CD4-positive, alpha-beta memory T cell (primary cell): ENCODE measurements around the gene TMEM131. TPM values are rescaled to one million over a fixed set of nuclear protein-coding genes. Genes with fewer than 3 reads are reported as not detected.
A peak's percentile ranks its signal among the peaks of the same experiment; 100 is the strongest.

Experiments
- CTCF ChIA-PET: fragments of 350-600 bp; sonication (Branson Sonifier 250); formaldehyde crosslinking; loops from one replicate; lab custom pipeline; 2021; ENCODE audit warnings: inconsistent platforms; ENCODE audit not compliant: partially characterized antibody; lab: Charles Lee
- POLR2A ChIA-PET: fragments of 350-600 bp; sonication (Branson Sonifier 250); formaldehyde crosslinking; loops from one replicate; lab custom pipeline; 2021; ENCODE audit not compliant: partially characterized antibody; lab: Charles Lee
- DNase-seq, 5 donors: peaks; one replicate each; pipeline versions ENCODE4 v3.0.0 to v3.0.0-alpha.2; 2020 to 2022; ENCODE audit warnings: mixed read lengths in 1 of 5
- H3K27ac ChIP-seq: one replicate; pipeline ENCODE4 v1.7.0; 2013; ENCODE audit warnings: low read depth, low read length
- H3K27me3 ChIP-seq: 2 replicates; pipeline ENCODE4 v1.7.0; 2013; ENCODE audit warnings: mild to moderate bottlenecking, low read length, moderate library complexity; ENCODE audit not compliant: insufficient read depth
- H3K36me3 ChIP-seq: 2 replicates; pipeline ENCODE4 v1.7.0; 2013; ENCODE audit warnings: mild to moderate bottlenecking, low read length, moderate library complexity; ENCODE audit not compliant: insufficient read depth
- H3K4me1 ChIP-seq: 2 replicates; pipeline ENCODE4 v1.7.0; 2013; ENCODE audit warnings: mild to moderate bottlenecking, low read length, moderate library complexity; ENCODE audit not compliant: insufficient read depth
- H3K4me3 ChIP-seq, 2 donors: one replicate each; pipeline ENCODE4 v1.7.0; 2013; ENCODE audit warnings: low read length in 2 of 2, mild to moderate bottlenecking in 1 of 2
- H3K9me3 ChIP-seq, 2 donors: one replicate each; pipeline ENCODE4 v1.7.0; 2013; ENCODE audit warnings: low read length in 2 of 2, control low read depth in 1 of 2; ENCODE audit not compliant: control insufficient read depth in 1 of 2
- H3K27ac Mint-ChIP-seq, 7 donors: one replicate each; pipeline ENCODE4 v1.8.0; 2020 to 2021; ENCODE audit warnings: mixed read lengths in 7 of 7, mild to moderate bottlenecking in 6 of 7, inconsistent platforms in 3 of 7, moderate library complexity in 3 of 7
- H3K27me3 Mint-ChIP-seq, 2 donors: one replicate each; pipeline ENCODE4 v1.8.0; 2020 to 2021; ENCODE audit warnings: mixed read lengths in 2 of 2
- H3K36me3 Mint-ChIP-seq, 2 donors: one replicate each; pipeline ENCODE4 v1.8.0; 2020 to 2021; ENCODE audit warnings: mixed read lengths in 2 of 2, inconsistent platforms in 1 of 2, mild to moderate bottlenecking in 1 of 2
- H3K4me1 Mint-ChIP-seq, 4 donors: one replicate each; pipeline ENCODE4 v1.8.0; 2020 to 2021; ENCODE audit warnings: mixed read lengths in 4 of 4, mild to moderate bottlenecking in 1 of 4
- H3K4me3 Mint-ChIP-seq, 8 donors: one replicate each; pipeline ENCODE4 v1.8.0; 2020 to 2021; ENCODE audit warnings: mixed read lengths in 8 of 8, mild to moderate bottlenecking in 7 of 8, moderate library complexity in 6 of 8, inconsistent platforms in 3 of 8
- H3K9me3 Mint-ChIP-seq, 8 donors: one replicate each; pipeline ENCODE4 v1.8.0; 2020 to 2021; ENCODE audit warnings: mixed read lengths in 8 of 8, mild to moderate bottlenecking in 5 of 8, inconsistent platforms in 3 of 8, moderate library complexity in 1 of 8
- intact Hi-C: fragments of 100-400 bp; cut with micrococcal nuclease; formaldehyde crosslinking; loops from one replicate; pipeline ENCODE4 v1.15.1; 2023
- polyA plus RNA-seq, 2 donors: library from polyadenylated mRNA; unstranded; fragments of 300-500 nt; fragmentation: Illumina TruSeq; gene quantifications; one replicate each; pipeline ENCODE4 v1.2.3, GENCODE V29; 2021
- total RNA-seq, 2 experiments: library from RNA; stranded (reverse); gene quantifications; one replicate each; pipeline ENCODE4 v1.2.3, GENCODE V29; 2021

TMEM131 gene
- total and polyA plus RNA-seq, 4 experiments from 2014 or later: 6.3 to 47.6 (median 31.4) TPM

GRCh38 chr2:97741686-97742085 lies 254.1 kb downstream of the TMEM131 start:
- peaks cover 35% of the 10 kb centered on the region for H3K36me3 ChIP-seq
- peak overlapping the region in 7 of 8 donors; percentile 11 to 79 (median 51) for H3K4me3 Mint-ChIP-seq
- peak overlapping the region; percentile 48 for H3K27ac ChIP-seq
- H3K9me3 Mint-ChIP-seq: peaks cover 0 to 2% (median 0%) of the 10 kb centered on the region in 8 donors
- peak overlapping the region; percentile 25 to 93 (median 88) for H3K27ac Mint-ChIP-seq
- peaks cover 30 to 45% of the 10 kb centered on the region in 2 donors for H3K36me3 Mint-ChIP-seq
- no peak overlapping the region for H3K4me3 ChIP-seq
- no peaks in the 10 kb centered on the region for H3K27me3 ChIP-seq
- H3K4me1 Mint-ChIP-seq: peaks cover 48 to 80% (median 64%) of the 10 kb centered on the region in 4 donors
- no peak for DNase-seq
- H3K9me3 ChIP-seq: no peaks in the 10 kb centered on the region
- ChIA-PET CTCF (interaction anchor here (1.1 to 10.0 kb wide), 14 partner anchors 9 to 447 kb away, joined by 4 to 166 read pairs (median 6); partner anchors contain the start of gene ZAP70), POLR2A (interaction anchor here (0.8 to 14.2 kb wide), 12 partner anchors 8 to 78 kb away, joined by 3 to 284 read pairs (median 6); partner anchors contain the start of genes ACTR1B and ZAP70)
- peaks cover 65% of the 10 kb centered on the region for H3K4me1 ChIP-seq
- intact Hi-C loops: no loop called here
- H3K27me3 Mint-ChIP-seq: no peaks in the 10 kb centered on the region

- ChIA-PET POLR2A (interaction anchor here (0.8 to 14.2 kb wide), 9 partner anchors 11 to 78 kb away, joined by 3 to 284 read pairs (median 7); partner anchors contain the start of genes ACTR1B and ZAP70), CTCF (interaction anchor here (0.8 to 10.0 kb wide), 16 partner anchors 10 to 447 kb away, joined by 3 to 166 read pairs (median 6); partner anchors contain the start of gene ZAP70)
- Histone ChIP-seq H3K27ac (peak overlapping the region; percentile 48), H3K4me1 (peaks cover 61% of the 10 kb centered on the region), H3K36me3 (peaks cover 39% of the 10 kb centered on the region), H3K9me3 (no peaks in the 10 kb centered on the region), H3K4me3 (no peak overlapping the region), H3K27me3 (no peaks in the 10 kb centered on the region)
- Mint-ChIP-seq H3K9me3 (peaks cover 0 to 2% (median 0%) of the 10 kb centered on the region in 8 donors), H3K4me3 (peak overlapping the region in 1 of 8 donors; percentile 7), H3K4me1 (peaks cover 44 to 81% (median 60%) of the 10 kb centered on the region in 4 donors), H3K27me3 (no peaks in the 10 kb centered on the region), H3K36me3 (peaks cover 33 to 49% of the 10 kb centered on the region in 2 donors), H3K27ac (peak overlapping the region; percentile 25 to 93 (median 88))
- intact Hi-C loops: no loop called here
- no peak for DNase-seq
Measured at GRCh38 chr2:97741251-97741650, 254.5 kb downstream of the TMEM131 start.

DNA sequence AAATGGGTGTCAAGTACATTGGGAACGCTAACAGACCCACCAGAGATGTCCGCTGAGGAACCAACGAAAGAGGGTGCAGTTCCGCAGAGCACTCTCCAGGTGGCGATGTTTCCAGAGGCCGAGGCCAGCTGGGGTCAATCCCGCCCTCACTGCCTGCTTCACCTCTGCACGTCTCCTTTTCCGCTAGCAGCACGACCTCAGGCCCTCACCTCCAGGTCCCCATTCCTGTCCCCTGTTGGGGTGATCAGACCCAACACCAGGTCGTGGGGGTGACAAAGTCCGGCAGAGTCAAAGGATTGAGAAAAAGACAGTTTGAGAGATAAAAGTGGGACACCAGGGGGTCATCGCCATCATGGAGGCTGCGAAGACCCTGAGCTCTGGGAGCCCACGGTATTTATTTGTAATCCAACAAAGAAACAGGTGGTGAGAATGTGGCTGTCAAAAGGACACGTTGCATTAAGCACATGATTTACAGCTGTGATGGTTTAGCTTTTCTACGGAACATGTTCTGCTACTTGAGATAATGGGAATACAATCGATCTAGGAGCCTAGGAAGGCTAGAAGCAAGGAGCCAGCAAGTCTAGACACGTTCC lies 255.1 kb downstream of the TMEM131 start:
- H3K27ac Mint-ChIP-seq: peak overlapping the region; percentile 25 to 90 (median 79)
- CTCF ChIA-PET: interaction anchor here (0.8 to 10.0 kb wide), 18 partner anchors 8 to 448 kb away, joined by 3 to 166 read pairs (median 6); partner anchors contain the start of genes COX5B and ZAP70
- intact Hi-C loops: no loop called here
- Histone ChIP-seq H3K9me3 (no peaks in the 10 kb centered on the region), H3K27me3 (no peaks in the 10 kb centered on the region), H3K27ac (no peak overlapping the region), H3K36me3 (peaks cover 42% of the 10 kb centered on the region), H3K4me3 (no peak overlapping the region), H3K4me1 (peaks cover 55% of the 10 kb centered on the region)
- peak overlapping the region in 3 of 8 donors; percentile 20 to 61 (median 50) for H3K4me3 Mint-ChIP-seq
- H3K9me3 Mint-ChIP-seq: peaks cover 0 to 2% (median 0%) of the 10 kb centered on the region in 8 donors
- POLR2A ChIA-PET: interaction anchor here (0.8 to 14.2 kb wide), 9 partner anchors 10 to 77 kb away, joined by 3 to 284 read pairs (median 7); partner anchors contain the start of genes ACTR1B and ZAP70
- H3K27me3 Mint-ChIP-seq: no peaks in the 10 kb centered on the region
- peak in 4 of 5 donors; percentile 31 to 43 (median 34) for DNase-seq
- H3K36me3 Mint-ChIP-seq: peaks cover 35 to 51% of the 10 kb centered on the region in 2 donors
- peaks cover 42 to 77% (median 57%) of the 10 kb centered on the region in 4 donors for H3K4me1 Mint-ChIP-seq

- peaks cover 50% of the 10 kb centered on the region for H3K36me3 ChIP-seq
- H3K4me1 ChIP-seq: peaks cover 47% of the 10 kb centered on the region
- no peak for DNase-seq
Measured at GRCh38 chr2:97739893-97740245, 255.9 kb downstream of the TMEM131 start.

DNA sequence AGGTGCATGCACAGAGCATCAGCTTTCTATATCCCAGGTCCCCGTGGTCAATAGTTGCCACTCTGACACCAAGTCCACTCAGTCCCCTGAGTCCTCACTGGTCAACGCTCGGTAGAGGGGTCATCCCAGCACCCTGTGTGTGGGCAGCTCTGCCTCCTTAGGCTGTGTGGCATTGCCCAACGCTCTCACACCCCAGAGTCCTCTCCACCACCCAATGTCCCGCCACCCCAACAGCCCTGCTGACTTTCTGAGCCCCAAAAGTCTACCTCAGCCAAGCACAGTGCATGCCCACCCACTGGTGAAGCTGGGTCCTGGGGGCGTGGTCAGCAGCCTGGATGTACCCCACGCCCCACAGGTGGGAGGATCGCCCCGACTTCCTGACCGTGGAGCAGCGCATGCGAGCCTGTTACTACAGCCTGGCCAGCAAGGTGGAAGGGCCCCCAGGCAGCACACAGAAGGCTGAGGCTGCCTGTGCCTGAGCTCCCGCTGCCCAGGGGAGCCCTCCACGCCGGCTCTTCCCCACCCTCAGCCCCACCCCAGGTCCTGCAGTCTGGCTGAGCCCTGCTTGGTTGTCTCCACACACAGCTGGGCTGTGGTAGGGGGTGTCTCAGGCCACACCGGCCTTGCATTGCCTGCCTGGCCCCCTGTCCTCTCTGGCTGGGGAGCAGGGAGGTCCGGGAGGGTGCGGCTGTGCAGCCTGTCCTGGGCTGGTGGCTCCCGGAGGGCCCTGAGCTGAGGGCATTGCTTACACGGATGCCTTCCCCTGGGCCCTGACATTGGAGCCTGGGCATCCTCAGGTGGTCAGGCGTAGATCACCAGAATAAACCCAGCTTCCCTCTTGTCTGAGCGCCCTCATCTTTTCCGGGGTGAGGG lies 256.5 kb downstream of the TMEM131 start:
- H3K9me3 Mint-ChIP-seq: peaks cover 0 to 2% (median 0%) of the 10 kb centered on the region in 8 donors
- H3K4me3 ChIP-seq: no peak overlapping the region
- no peak overlapping the region for H3K27ac ChIP-seq
- H3K4me3 Mint-ChIP-seq: no peak overlapping the region
- peaks cover 55% of the 10 kb centered on the region for H3K36me3 ChIP-seq
- no peaks in the 10 kb centered on the region for H3K27me3 Mint-ChIP-seq
- no peaks in the 10 kb centered on the region for H3K9me3 ChIP-seq
- POLR2A ChIA-PET: interaction anchor here (0.8 to 14.2 kb wide), 4 partner anchors 11 to 77 kb away, joined by 3 to 284 read pairs (median 4); partner anchors contain the start of gene ZAP70
- H3K27me3 ChIP-seq: no peaks in the 10 kb centered on the region
- intact Hi-C loops: no loop called here
- H3K4me1 Mint-ChIP-seq: peaks cover 32 to 65% (median 46%) of the 10 kb centered on the region in 4 donors
- H3K36me3 Mint-ChIP-seq: peaks cover 35 to 53% of the 10 kb centered on the region in 2 donors
- H3K27ac Mint-ChIP-seq: peak overlapping the region in 5 of 7 donors; percentile 25 to 90 (median 77)
- CTCF ChIA-PET: interaction anchor here (0.6 to 10.0 kb wide), 9 partner anchors 9 to 40 kb away, joined by 3 to 166 read pairs (median 12); partner anchors contain the start of gene ZAP70
- DNase-seq: no peak
- H3K4me1 ChIP-seq: peaks cover 41% of the 10 kb centered on the region

More at GRCh38 chr2:97739893-97740245, 255.9 kb downstream of the TMEM131 start:
- Mint-ChIP-seq H3K27me3 (no peaks in the 10 kb centered on the region), H3K27ac (peak overlapping the region in 2 of 7 donors; percentile 43 to 90), H3K4me3 (no peak overlapping the region), H3K9me3 (peaks cover 0 to 2% (median 0%) of the 10 kb centered on the region in 8 donors), H3K36me3 (peaks cover 35 to 51% of the 10 kb centered on the region in 2 donors), H3K4me1 (peaks cover 37 to 71% (median 50%) of the 10 kb centered on the region in 4 donors)
- CTCF ChIA-PET: interaction anchor here (0.6 to 10.0 kb wide), 13 partner anchors 8 to 94 kb away, joined by 3 to 166 read pairs (median 9); partner anchors contain the start of genes COX5B and ZAP70
- Histone ChIP-seq H3K9me3 (no peaks in the 10 kb centered on the region), H3K27ac (no peak overlapping the region), H3K4me3 (no peak overlapping the region), H3K27me3 (no peaks in the 10 kb centered on the region)
- intact Hi-C loops: no loop called here
- POLR2A ChIA-PET: interaction anchor here (1.7 to 14.2 kb wide), 2 partner anchors 18 to 27 kb away, joined by 7 to 284 read pairs; partner anchors contain the start of gene ZAP70

- ChIA-PET POLR2A (interaction anchor here (0.8 to 14.2 kb wide), 4 partner anchors 10 to 76 kb away, joined by 3 to 284 read pairs (median 4); partner anchors contain the start of gene ZAP70), CTCF (interaction anchor here (1.7 to 6.5 kb wide), 5 partner anchors 10 to 29 kb away, joined by 3 to 119 read pairs (median 46); partner anchors contain the start of gene ZAP70)
- Mint-ChIP-seq H3K27me3 (no peaks in the 10 kb centered on the region), H3K36me3 (peaks cover 40 to 58% of the 10 kb centered on the region in 2 donors), H3K9me3 (no peaks in the 10 kb centered on the region), H3K4me3 (no peak overlapping the region), H3K4me1 (peaks cover 25 to 57% (median 43%) of the 10 kb centered on the region in 4 donors), H3K27ac (peak overlapping the region in 6 of 7 donors; percentile 40 to 86 (median 76))
- Histone ChIP-seq H3K36me3 (peaks cover 64% of the 10 kb centered on the region), H3K4me1 (peaks cover 34% of the 10 kb centered on the region), H3K27ac (no peak overlapping the region), H3K4me3 (no peak overlapping the region), H3K9me3 (no peaks in the 10 kb centered on the region), H3K27me3 (no peaks in the 10 kb centered on the region)
- intact Hi-C loops: no loop called here
- DNase-seq: no peak
Measured at GRCh38 chr2:97738179-97739019, 257.3 kb downstream of the TMEM131 start.
